ENCODE data around the gene GOLGA6D. TPM values are rescaled to one million over a fixed set of nuclear protein-coding genes. Genes with fewer than 3 reads are reported as not detected.
"Not testable (repeated sequence)": the region's sequence is repeated elsewhere in the genome, so short reads cannot be mapped to it uniquely, and the experiment has no call there.

The GOLGA6D gene
- total RNA-seq (0.09 TPM), polyA plus RNA-seq (ENCODE audit: insufficient read depth in 1 of 8, insufficient read length in 8 of 8, low replicate concordance in 1 of 8) (under 1 TPM; 0.21 to 0.89 (median 0.48) TPM)
- long read RNA-seq, donor 1: 0 reads
- long read RNA-seq, donor 2: 0 reads
- long read RNA-seq, donor 3: 0 reads
- long read RNA-seq, donor 4: 0 reads
- long read RNA-seq, donor 5: 0 reads
- long read RNA-seq, donor 6: 0 reads
- long read RNA-seq, donor 7: 0 reads
- long read RNA-seq, donor 8: 0 reads
- long read RNA-seq, donor 9: 0 reads
- long read RNA-seq, donor 10: 0 reads
- long read RNA-seq, donor 11: 0 reads

- not testable (repeated sequence) for H3K4me1 ChIP-seq (ENCODE audit: control insufficient read depth, insufficient read depth, low read length); H3K27me3 ChIP-seq (ENCODE audit: control insufficient read depth, insufficient read depth, low read length); H3K4me3 ChIP-seq (ENCODE audit: low read length); H3K27ac ChIP-seq (ENCODE audit: low read length); DNase-seq; H3K36me3 ChIP-seq (ENCODE audit: control insufficient read depth, insufficient read depth, low read length); H3K9me3 ChIP-seq (replicated peaks; ENCODE audit: control insufficient read depth, low read depth, low read length)
- WGBS (ENCODE audit: insufficient coverage): no CpG with 5 or more reads among the region's 7 CpGs
Observed at GRCh38 chr15:75282572-75282971, at the start of gene GOLGA6D. Gene GOLGA6D (plus strand): TSS chr15:75282835. CDS start chr15:75282876, 41 bp downstream.

DNA sequence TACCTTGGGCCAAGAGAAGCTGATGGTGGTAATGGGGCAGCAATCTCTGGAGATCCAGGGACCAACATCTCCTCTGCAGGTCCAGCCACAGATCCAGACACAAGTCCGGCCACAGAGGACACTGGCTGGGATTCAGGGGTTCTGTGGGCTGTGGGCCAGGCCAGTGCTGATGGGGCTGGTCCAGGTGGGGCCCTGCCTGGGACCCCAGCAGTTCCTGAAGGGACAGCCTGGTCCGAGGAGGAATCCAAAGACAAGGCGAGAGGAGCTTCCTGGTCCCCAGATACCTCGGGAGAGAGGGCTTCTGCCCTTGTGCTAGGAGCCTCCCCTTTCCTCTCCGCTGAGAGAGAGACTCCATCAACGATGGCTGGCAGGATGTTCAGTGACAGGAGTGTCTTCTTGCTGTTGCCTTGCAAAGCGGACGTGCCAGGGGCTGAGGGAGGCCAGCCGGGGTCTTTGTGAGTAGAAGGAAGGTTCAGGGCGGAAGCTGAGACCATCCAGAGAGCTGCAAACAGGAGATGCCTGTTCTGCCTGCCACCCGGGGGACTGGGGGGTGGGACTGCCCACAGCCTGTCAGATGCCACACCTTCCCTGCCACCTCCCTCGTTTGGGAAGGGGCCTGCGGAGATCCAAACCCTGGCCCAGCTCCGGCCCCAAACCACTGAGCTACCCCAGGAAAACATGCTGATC, 49.0 kb upstream of the GOLGA6D start:
- Histone ChIP-seq H3K9me3 (replicated peaks; ENCODE audit: control insufficient read depth, low read depth, low read length) (no peaks in the 10 kb centered on the region), H3K4me1 (ENCODE audit: control insufficient read depth, insufficient read depth, low read length) (no peaks in the 10 kb centered on the region), H3K4me3 (ENCODE audit: low read length) (no peak overlapping the region), H3K27me3 (ENCODE audit: control insufficient read depth, insufficient read depth, low read length) (peaks cover 13% of the 10 kb centered on the region), H3K36me3 (ENCODE audit: control insufficient read depth, insufficient read depth, low read length) (no peaks in the 10 kb centered on the region), H3K27ac (ENCODE audit: low read length) (no peak overlapping the region)
- DNase-seq: peak; percentile 0
- whole genome bisulfite sequencing (ENCODE audit: insufficient coverage): 61% methylated on average over 12 of the region's 14 CpGs

- WGBS (ENCODE audit: insufficient coverage): 86% methylated on average over 3 of the region's 5 CpGs
- peaks cover 13% of the 10 kb centered on the region for H3K27me3 ChIP-seq (ENCODE audit: control insufficient read depth, insufficient read depth, low read length)
- DNase-seq: peak; percentile 0
- H3K9me3 ChIP-seq (replicated peaks; ENCODE audit: control insufficient read depth, low read depth, low read length): no peaks in the 10 kb centered on the region
- no peaks in the 10 kb centered on the region for H3K4me1 ChIP-seq (ENCODE audit: control insufficient read depth, insufficient read depth, low read length)
- no peak overlapping the region for H3K27ac ChIP-seq (ENCODE audit: low read length)
- no peak overlapping the region for H3K4me3 ChIP-seq (ENCODE audit: low read length)
- no peaks in the 10 kb centered on the region for H3K36me3 ChIP-seq (ENCODE audit: control insufficient read depth, insufficient read depth, low read length)
Observed at GRCh38 chr15:75234191-75234810, 48.3 kb upstream of the GOLGA6D start.

DNA sequence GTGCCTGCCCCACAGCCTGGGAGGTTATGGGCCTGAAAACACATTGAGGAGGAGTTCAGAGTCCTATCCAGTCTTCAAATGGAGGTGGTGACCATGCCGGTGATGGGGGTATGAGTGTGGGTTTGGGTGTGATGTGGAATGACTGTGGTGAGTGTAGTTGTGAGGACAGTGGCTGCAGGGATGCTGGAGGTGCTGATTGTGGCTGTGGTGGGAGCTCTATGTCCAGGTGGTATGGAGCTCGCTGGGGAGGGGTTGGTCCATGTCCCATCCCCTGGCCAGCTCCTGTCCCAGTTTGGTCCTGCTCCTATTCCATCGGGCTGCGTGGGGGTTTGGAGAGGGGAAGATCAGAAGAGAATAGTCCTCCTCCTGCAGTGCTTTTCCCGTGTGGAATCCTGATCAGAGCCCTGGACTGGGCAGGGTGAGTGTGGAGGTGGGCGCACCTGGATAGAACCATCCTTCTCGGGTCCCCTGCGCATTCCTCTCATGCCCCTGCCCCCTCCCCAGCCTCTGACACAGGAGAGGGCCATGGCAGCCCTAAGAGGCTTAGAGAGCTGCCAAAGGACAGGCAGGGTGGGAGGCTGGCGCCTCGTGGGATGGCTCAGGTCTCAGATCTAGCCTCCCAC, 47.5 kb upstream of the GOLGA6D start:
- DNase-seq: no peak
- no peak overlapping the region for H3K27ac ChIP-seq (ENCODE audit: low read length)
- H3K4me1 ChIP-seq (ENCODE audit: control insufficient read depth, insufficient read depth, low read length): no peaks in the 10 kb centered on the region
- WGBS (ENCODE audit: insufficient coverage): 84% methylated on average over 7 of the region's 10 CpGs
- H3K4me3 ChIP-seq (ENCODE audit: low read length): no peak overlapping the region
- H3K27me3 ChIP-seq (ENCODE audit: control insufficient read depth, insufficient read depth, low read length): peaks cover 13% of the 10 kb centered on the region
- no peaks in the 10 kb centered on the region for H3K36me3 ChIP-seq (ENCODE audit: control insufficient read depth, insufficient read depth, low read length)
- no peaks in the 10 kb centered on the region for H3K9me3 ChIP-seq (replicated peaks; ENCODE audit: control insufficient read depth, low read depth, low read length)

- no peak for DNase-seq
- Histone ChIP-seq H3K36me3 (ENCODE audit: control insufficient read depth, insufficient read depth, low read length) (no peaks in the 10 kb centered on the region), H3K4me1 (ENCODE audit: control insufficient read depth, insufficient read depth, low read length) (no peaks in the 10 kb centered on the region), H3K9me3 (replicated peaks; ENCODE audit: control insufficient read depth, low read depth, low read length) (no peaks in the 10 kb centered on the region), H3K4me3 (ENCODE audit: low read length) (no peak overlapping the region), H3K27ac (ENCODE audit: low read length) (no peak overlapping the region), H3K27me3 (ENCODE audit: control insufficient read depth, insufficient read depth, low read length) (peaks cover 15% of the 10 kb centered on the region)
- 72% methylated on average over 10 of the region's 11 CpGs for WGBS (ENCODE audit: insufficient coverage)
Observed at GRCh38 chr15:75235760-75236729, 46.6 kb upstream of the GOLGA6D start.

DNA sequence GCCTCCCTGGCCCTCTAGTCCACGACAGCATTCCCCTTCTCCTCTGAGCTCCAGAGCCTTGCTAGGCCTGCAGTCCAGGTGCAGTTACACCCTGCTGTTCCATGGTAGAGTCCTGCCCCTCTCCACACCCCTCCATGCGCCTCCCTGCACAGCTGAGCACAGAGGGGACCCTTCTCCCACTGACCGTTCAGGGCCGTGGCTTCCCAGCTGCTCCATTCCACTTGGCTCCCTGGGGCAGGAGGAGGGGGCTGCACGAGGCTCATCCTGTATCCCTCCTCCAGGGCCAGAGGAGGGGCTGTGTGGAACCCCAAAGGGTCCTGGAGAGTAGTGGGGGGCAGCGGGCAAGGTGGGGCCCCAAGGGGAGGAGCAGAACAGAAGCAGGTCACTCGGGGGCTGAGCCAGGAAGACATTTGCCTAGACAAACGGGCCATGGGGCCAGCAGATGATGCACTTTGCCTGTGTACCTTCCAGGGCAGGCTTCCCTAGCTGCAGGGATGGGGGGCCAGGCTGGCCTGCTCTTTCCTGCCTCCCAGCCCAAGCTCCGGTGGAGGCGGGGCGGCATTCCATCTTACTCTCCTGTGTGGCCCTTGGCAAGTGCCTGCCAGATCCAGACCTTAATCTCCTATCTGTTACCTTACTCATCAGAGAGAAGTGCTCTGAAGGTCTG, 45.2 kb upstream of the GOLGA6D start:
- Histone ChIP-seq H3K9me3 (replicated peaks; ENCODE audit: control insufficient read depth, low read depth, low read length) (no peaks in the 10 kb centered on the region), H3K4me3 (ENCODE audit: low read length) (no peak overlapping the region), H3K36me3 (ENCODE audit: control insufficient read depth, insufficient read depth, low read length) (no peaks in the 10 kb centered on the region), H3K27ac (ENCODE audit: low read length) (no peak overlapping the region), H3K4me1 (ENCODE audit: control insufficient read depth, insufficient read depth, low read length) (no peaks in the 10 kb centered on the region), H3K27me3 (ENCODE audit: control insufficient read depth, insufficient read depth, low read length) (peaks cover 10% of the 10 kb centered on the region)
- WGBS (ENCODE audit: insufficient coverage): 48% methylated on average over 8 of the region's 11 CpGs
- DNase-seq: no peak

GRCh38 chr15:75238150-75238549, 44.5 kb upstream of the GOLGA6D start:
- WGBS (ENCODE audit: insufficient coverage): 69% methylated on average over 4 of the region's 5 CpGs
- H3K36me3 ChIP-seq (ENCODE audit: control insufficient read depth, insufficient read depth, low read length): no peaks in the 10 kb centered on the region
- no peaks in the 10 kb centered on the region for H3K9me3 ChIP-seq (replicated peaks; ENCODE audit: control insufficient read depth, low read depth, low read length)
- no peaks in the 10 kb centered on the region for H3K4me1 ChIP-seq (ENCODE audit: control insufficient read depth, insufficient read depth, low read length)
- H3K27me3 ChIP-seq (ENCODE audit: control insufficient read depth, insufficient read depth, low read length): peaks cover 7% of the 10 kb centered on the region
- H3K27ac ChIP-seq (ENCODE audit: low read length): no peak overlapping the region
- DNase-seq: no peak
- H3K4me3 ChIP-seq (ENCODE audit: low read length): no peak overlapping the region

- H3K4me3 ChIP-seq (ENCODE audit: low read length); DNase-seq; H3K4me1 ChIP-seq (ENCODE audit: control insufficient read depth, insufficient read depth, low read length); H3K36me3 ChIP-seq (ENCODE audit: control insufficient read depth, insufficient read depth, low read length); H3K27me3 ChIP-seq (ENCODE audit: control insufficient read depth, insufficient read depth, low read length); H3K9me3 ChIP-seq (replicated peaks; ENCODE audit: control insufficient read depth, low read depth, low read length); H3K27ac ChIP-seq (ENCODE audit: low read length): not testable (repeated sequence)
- WGBS (ENCODE audit: insufficient coverage): no CpG with 5 or more reads among the region's 1 CpG
Observed at GRCh38 chr15:75245741-75246140, 36.9 kb upstream of the GOLGA6D start.

GRCh38 chr15:75248991-75249390, 33.6 kb upstream of the GOLGA6D start:
- WGBS (ENCODE audit: insufficient coverage): 76% methylated on average over 4 of the region's 6 CpGs
- H3K27me3 ChIP-seq (ENCODE audit: control insufficient read depth, insufficient read depth, low read length): peaks cover 14% of the 10 kb centered on the region
- DNase-seq: not testable (repeated sequence)

More at GRCh38 chr15:75248991-75249390, 33.6 kb upstream of the GOLGA6D start:
- H3K36me3 ChIP-seq (ENCODE audit: control insufficient read depth, insufficient read depth, low read length); H3K4me3 ChIP-seq (ENCODE audit: low read length); H3K27ac ChIP-seq (ENCODE audit: low read length); H3K4me1 ChIP-seq (ENCODE audit: control insufficient read depth, insufficient read depth, low read length); H3K9me3 ChIP-seq (replicated peaks; ENCODE audit: control insufficient read depth, low read depth, low read length): not testable (repeated sequence)
